Loucy (cell line): ENCODE data around the gene RHOD.

Experiments
- H2AFZ ChIP-seq: fragments of 200-600 bp; sonication (generic); 2 replicates; pipeline ENCODE4 v1.6.0; 2016; ENCODE audit warnings: antibody characterized with exemption, mild to moderate bottlenecking, low read length, moderate library complexity
- H3F3A ChIP-seq: fragments of 200-600 bp; 2 replicates; pipeline ENCODE4 v1.6.0; 2016; ENCODE audit warnings: antibody characterized with exemption, low read depth, mild to moderate bottlenecking
- H3K27me3 ChIP-seq: fragments of 200-600 bp; sonication (generic); 2 replicates; pipeline ENCODE4 v1.6.1; 2014; ENCODE audit warnings: low read length, mild to moderate bottlenecking; ENCODE audit not compliant: insufficient read depth, poor library complexity, severe bottlenecking
- H3K36me3 ChIP-seq: fragments of 200-600 bp; sonication (generic); 2 replicates; pipeline ENCODE4 v1.6.1; 2016; ENCODE audit warnings: low read length; ENCODE audit not compliant: insufficient read depth
- H3K4me1 ChIP-seq: fragments of 200-600 bp; sonication (generic); 2 replicates; pipeline ENCODE4 v1.5.1; 2014; ENCODE audit warnings: low read length, mild to moderate bottlenecking; ENCODE audit not compliant: insufficient read depth, poor library complexity, severe bottlenecking
- H3K4me2 ChIP-seq: fragments of 200-600 bp; sonication (generic); 2 replicates; pipeline ENCODE4 v1.6.0; 2014; ENCODE audit warnings: antibody characterized with exemption, low read length, low read depth, mild to moderate bottlenecking; ENCODE audit not compliant: poor library complexity, severe bottlenecking
- H3K4me3 ChIP-seq: fragments of 200-600 bp; sonication (generic); 2 replicates; pipeline ENCODE4 v1.5.1; 2014; ENCODE audit warnings: low read length, mild to moderate bottlenecking, mixed read lengths; ENCODE audit not compliant: poor library complexity, severe bottlenecking
- H3K79me2 ChIP-seq: fragments of 200-600 bp; sonication (generic); 2 replicates; pipeline ENCODE4 v1.6.1; 2014; ENCODE audit warnings: low read length; ENCODE audit not compliant: insufficient read depth
- H3K9ac ChIP-seq: fragments of 200-600 bp; sonication (generic); 2 replicates; pipeline ENCODE4 v1.6.0; 2014; ENCODE audit warnings: mild to moderate bottlenecking, low read depth, low read length, moderate library complexity; ENCODE audit not compliant: poor library complexity, severe bottlenecking
- H3K9me2 ChIP-seq: fragments of 200-600 bp; sonication (generic); replicated peaks from 2 replicates; pipeline ENCODE4 v1.6.1; 2016; ENCODE audit warnings: low read depth, low read length, mixed read lengths
- H3K9me3 ChIP-seq: fragments of 200-600 bp; sonication (generic); 2 replicates; pipeline ENCODE4 v1.6.1; 2014; ENCODE audit warnings: mild to moderate bottlenecking, antibody characterized with exemption, low read length, low read depth; ENCODE audit not compliant: insufficient read depth
- H4K20me1 ChIP-seq: fragments of 200-600 bp; sonication (generic); 2 replicates; pipeline ENCODE4 v1.6.0; 2014; ENCODE audit warnings: antibody characterized with exemption, low read length, mild to moderate bottlenecking; ENCODE audit not compliant: insufficient read depth, poor library complexity, severe bottlenecking
- EZH2phosphoT487 ChIP-seq: fragments of 200-600 bp; IDR thresholded peaks from 2 replicates; pipeline ENCODE4 v1.6.1; 2018; ENCODE audit warnings: antibody characterized with exemption, mild to moderate bottlenecking, moderate library complexity, borderline replicate concordance
- TF ChIP-seq, protein P1 (sequence below): fragments of 200-600 bp; sonication (generic); conservative IDR thresholded peaks from 2 replicates; pipeline ENCODE4 v1.5.1; 2014; ENCODE audit warnings: mild to moderate bottlenecking, antibody characterized with exemption, low read length

The RHOD gene

DNA sequence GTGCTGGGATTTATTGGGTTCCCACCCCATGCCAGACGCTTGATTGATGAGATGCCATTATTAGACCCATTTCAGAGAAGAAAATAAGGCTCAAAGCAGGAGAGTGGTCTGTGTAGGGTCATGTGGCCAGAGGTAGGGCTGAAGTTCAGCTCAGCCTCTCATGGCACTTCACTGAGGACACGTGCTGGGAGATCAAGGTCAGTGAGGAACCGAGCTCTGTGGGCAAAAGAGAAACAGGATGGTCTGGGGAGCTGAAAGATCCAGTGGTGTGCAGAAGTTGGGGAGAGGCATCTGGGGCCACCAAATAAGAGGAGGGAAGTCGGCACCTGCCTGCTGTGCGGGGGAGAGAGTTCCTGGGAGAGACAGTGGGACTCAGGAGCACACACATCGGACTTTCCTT lies 19.6 kb downstream of the RHOD start:
- no peaks in the 10 kb centered on the region for H3F3A ChIP-seq
- no peaks in the 10 kb centered on the region for H3K4me1 ChIP-seq
- no peak overlapping the region for H3K4me2 ChIP-seq
- no peaks in the 10 kb centered on the region for H3K9me2 ChIP-seq
- no peaks in the 10 kb centered on the region for H3K27me3 ChIP-seq
- H3K9ac ChIP-seq: no peak overlapping the region
- H3K36me3 ChIP-seq: no peaks in the 10 kb centered on the region
- H2AFZ ChIP-seq: no peak overlapping the region
- no peaks in the 10 kb centered on the region for H4K20me1 ChIP-seq
- H3K4me3 ChIP-seq: no peak overlapping the region
- H3K9me3 ChIP-seq: no peaks in the 10 kb centered on the region
- TF ChIP-seq, protein P1, sequence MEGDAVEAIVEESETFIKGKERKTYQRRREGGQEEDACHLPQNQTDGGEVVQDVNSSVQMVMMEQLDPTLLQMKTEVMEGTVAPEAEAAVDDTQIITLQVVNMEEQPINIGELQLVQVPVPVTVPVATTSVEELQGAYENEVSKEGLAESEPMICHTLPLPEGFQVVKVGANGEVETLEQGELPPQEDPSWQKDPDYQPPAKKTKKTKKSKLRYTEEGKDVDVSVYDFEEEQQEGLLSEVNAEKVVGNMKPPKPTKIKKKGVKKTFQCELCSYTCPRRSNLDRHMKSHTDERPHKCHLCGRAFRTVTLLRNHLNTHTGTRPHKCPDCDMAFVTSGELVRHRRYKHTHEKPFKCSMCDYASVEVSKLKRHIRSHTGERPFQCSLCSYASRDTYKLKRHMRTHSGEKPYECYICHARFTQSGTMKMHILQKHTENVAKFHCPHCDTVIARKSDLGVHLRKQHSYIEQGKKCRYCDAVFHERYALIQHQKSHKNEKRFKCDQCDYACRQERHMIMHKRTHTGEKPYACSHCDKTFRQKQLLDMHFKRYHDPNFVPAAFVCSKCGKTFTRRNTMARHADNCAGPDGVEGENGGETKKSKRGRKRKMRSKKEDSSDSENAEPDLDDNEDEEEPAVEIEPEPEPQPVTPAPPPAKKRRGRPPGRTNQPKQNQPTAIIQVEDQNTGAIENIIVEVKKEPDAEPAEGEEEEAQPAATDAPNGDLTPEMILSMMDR: no peak
- TF ChIP-seq EZH2phosphoT487: no peak
- no peaks in the 10 kb centered on the region for H3K79me2 ChIP-seq

DNA sequence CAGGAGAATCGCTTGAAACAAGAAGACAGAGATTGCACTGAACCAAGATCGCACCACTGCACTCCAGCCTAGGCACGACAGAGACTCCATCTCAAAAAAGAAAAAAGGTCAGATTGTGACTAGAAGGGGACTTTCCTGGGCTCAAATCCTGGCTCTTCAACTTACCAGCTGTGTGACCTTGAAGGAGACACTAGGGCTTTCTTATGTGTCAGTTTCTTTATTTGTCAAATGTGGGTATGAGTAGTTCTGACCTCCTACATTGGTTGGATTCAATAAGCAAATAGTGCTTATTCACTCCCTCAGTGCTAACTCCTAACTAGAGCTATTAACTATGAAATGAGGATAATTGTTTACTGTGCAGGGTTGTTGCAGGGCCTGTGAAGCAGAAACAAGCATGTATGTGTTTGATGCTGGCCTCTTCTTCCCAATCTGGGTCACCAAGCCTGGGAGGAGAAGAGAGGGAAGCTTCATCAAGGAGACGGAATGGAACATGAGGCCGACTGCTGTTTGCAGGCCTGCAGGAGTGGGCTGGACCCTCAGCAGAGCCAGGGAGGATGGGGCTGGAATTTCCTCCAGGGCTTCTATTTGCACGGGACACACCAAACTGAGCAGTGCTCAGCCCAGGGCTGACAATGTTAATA lies 22.5 kb downstream of the RHOD start:
- H3K4me3 ChIP-seq: no peak overlapping the region

DNA sequence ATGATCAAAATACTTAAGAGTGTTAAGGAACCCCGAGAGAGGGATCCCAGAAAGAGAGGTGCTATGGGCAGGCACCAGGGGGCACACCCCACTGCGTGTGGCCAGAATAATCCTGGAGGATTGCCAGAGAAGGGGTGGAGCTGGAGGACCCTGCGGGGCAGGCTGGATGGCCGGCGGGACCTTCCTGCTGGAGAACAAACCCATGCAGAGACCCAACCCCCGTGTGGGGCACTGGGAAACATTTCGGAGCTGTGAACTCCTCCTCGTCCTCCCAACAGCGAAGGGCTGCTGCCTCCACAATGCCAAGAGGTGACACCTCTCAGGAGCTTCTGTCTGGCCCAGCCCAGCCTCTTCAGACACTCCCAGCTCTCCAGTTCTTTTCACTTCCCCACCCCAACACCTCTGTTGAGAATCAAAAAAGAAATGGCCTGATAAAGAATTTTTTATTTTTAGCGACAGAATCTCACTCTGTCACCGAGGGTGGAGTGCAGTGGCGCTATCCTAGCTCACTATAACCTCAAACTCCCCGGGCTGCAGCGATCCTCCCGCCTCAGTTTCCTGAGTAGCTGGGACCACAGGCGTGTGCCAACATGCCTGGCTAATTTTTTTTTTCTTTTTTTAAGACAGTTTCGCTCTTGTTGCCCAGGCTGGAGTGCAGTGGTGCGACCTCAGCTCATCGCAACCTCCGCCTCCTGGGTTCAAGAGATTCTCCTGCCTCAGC lies 25.6 kb downstream of the RHOD start:
- Histone ChIP-seq H3K9me2 (no peaks in the 10 kb centered on the region), H3F3A (0 out of 2 replicates have a peak, but pooled peaks cover 3% of the 10 kb centered on the region), H2AFZ (peak overlapping the region; percentile 47), H3K79me2 (no peaks in the 10 kb centered on the region), H3K9ac (peak overlapping the region; percentile 69), H3K4me3 (peak overlapping the region; percentile 44), H3K9me3 (no peaks in the 10 kb centered on the region), H3K27me3 (no peaks in the 10 kb centered on the region), H4K20me1 (no peaks in the 10 kb centered on the region), H3K36me3 (no peaks in the 10 kb centered on the region), H3K4me1 (peaks cover 15% of the 10 kb centered on the region), H3K4me2 (peak overlapping the region; percentile 58)
- TF ChIP-seq, protein P1: no peak
- no peak for TF ChIP-seq EZH2phosphoT487

More for the DNA sequence above, 22.5 kb downstream of the RHOD start:
- Histone ChIP-seq H2AFZ (no peak overlapping the region), H3K9me3 (no peaks in the 10 kb centered on the region), H3K36me3 (no peaks in the 10 kb centered on the region), H3K27me3 (no peaks in the 10 kb centered on the region), H3K79me2 (no peaks in the 10 kb centered on the region), H3F3A (0 out of 2 replicates have a peak, but pooled peaks cover 3% of the 10 kb centered on the region), H3K4me1 (peaks cover 15% of the 10 kb centered on the region), H4K20me1 (no peaks in the 10 kb centered on the region), H3K9ac (no peak overlapping the region), H3K9me2 (no peaks in the 10 kb centered on the region), H3K4me2 (no peak overlapping the region)
- no peak for TF ChIP-seq EZH2phosphoT487
- TF ChIP-seq, protein P1: no peak
